WTC11 (cell line): ENCODE results near the gene PKP3.

Experiments
- ATF3 ChIP-seq: sonication (generic); formaldehyde crosslinking; conservative IDR thresholded peaks from 2 replicates; pipeline ENCODE4 v1.8.1; 2022; ENCODE audit warnings: mild to moderate bottlenecking, missing genetic modification reagents
- CREB1 ChIP-seq: sonication (generic); formaldehyde crosslinking; IDR thresholded peaks from 2 replicates; pipeline ENCODE4 v1.8.0; 2023; ENCODE audit warnings: mild to moderate bottlenecking, missing genetic modification reagents
- CTCF ChIP-seq: fragments of 200-600 bp; IDR thresholded peaks from 2 replicates; pipeline ENCODE4 v1.8.0; 2022; ENCODE audit warnings: antibody characterized with exemption
- E2F4 ChIP-seq: sonication (generic); formaldehyde crosslinking; IDR thresholded peaks from 2 replicates; pipeline ENCODE4 v1.8.1; 2022; ENCODE audit warnings: low read depth, mild to moderate bottlenecking, moderate library complexity, missing genetic modification reagents, borderline replicate concordance
- E2F5 ChIP-seq: sonication (generic); formaldehyde crosslinking; IDR thresholded peaks from 2 replicates; pipeline ENCODE4 v1.8.1; 2022; ENCODE audit warnings: mild to moderate bottlenecking, moderate library complexity, missing genetic modification reagents
- GABPB1 ChIP-seq: sonication (generic); formaldehyde crosslinking; IDR thresholded peaks from 2 replicates; pipeline ENCODE4 v1.8.1; 2023; ENCODE audit warnings: mild to moderate bottlenecking, missing genetic modification reagents
- IRF1 ChIP-seq: sonication (generic); formaldehyde crosslinking; IDR thresholded peaks from 2 replicates; pipeline ENCODE4 v1.8.0; 2023; ENCODE audit warnings: missing genetic modification reagents
- TEAD4 ChIP-seq: sonication (generic); formaldehyde crosslinking; IDR thresholded peaks from 2 replicates; pipeline ENCODE4 v1.8.0; 2022; ENCODE audit warnings: mild to moderate bottlenecking, missing genetic modification reagents
- USF2 ChIP-seq: sonication (generic); formaldehyde crosslinking; IDR thresholded peaks from 2 replicates; pipeline ENCODE4 v1.8.1; 2023; ENCODE audit warnings: mild to moderate bottlenecking, missing genetic modification reagents, moderate library complexity
- ZNF423 ChIP-seq: fragments of 250-450 bp; sonication (Bioruptor Pico); IDR thresholded peaks from 2 replicates; pipeline ENCODE4 v2.1.2; 2022; ENCODE audit warnings: mild to moderate bottlenecking, moderate library complexity

- TF ChIP-seq IRF1 (CRISPR knock-in tag) (no peak), GABPB1 (CRISPR knock-in tag) (no peak), CTCF (no peak), USF2 (CRISPR knock-in tag) (no peak), TEAD4 (CRISPR knock-in tag) (no peak), E2F5 (no peak), CREB1 (CRISPR knock-in tag) (no peak), E2F4 (no peak), ZNF423 (CRISPR knock-in tag) (no peak), ATF3 (no peak)
These were observed 26.3 kb downstream of the PKP3 start for GRCh38 chr11:420054-420910.
